Activated CD4-positive, alpha-beta T cell treated with anti-CD3 and anti-CD28 coated beads for 36 hours (primary cell): ENCODE measurements around the gene STRN3. TPM values are rescaled to one million over a fixed set of nuclear protein-coding genes. Genes with fewer than 3 reads are reported as not detected.

Source experiments
- ATAC-seq: fragments of 200-7000 bp; cut with Tn5 transposase; one replicate; pipeline ENCODE4 v1.10.0; 2021; ENCODE audit warnings: mild to moderate bottlenecking, moderate library complexity
- CTCF ChIA-PET: fragments of 350-600 bp; sonication (Branson Sonifier 250); formaldehyde crosslinking; loops from one replicate; lab custom pipeline; 2021; ENCODE audit warnings: antibody characterized with exemption; lab: Charles Lee
- POLR2A ChIA-PET: fragments of 350-600 bp; sonication (Branson Sonifier 250); formaldehyde crosslinking; loops from one replicate; lab custom pipeline; 2021; ENCODE audit warnings: antibody characterized with exemption, inconsistent platforms; lab: Charles Lee
- DNase-seq: peaks from one replicate; pipeline ENCODE4 v3.0.0-alpha.2; 2020
- H3K27ac Mint-ChIP-seq: one replicate; pipeline ENCODE4 v1.8.0; 2021; ENCODE audit warnings: mixed read lengths
- H3K27me3 Mint-ChIP-seq: one replicate; pipeline ENCODE4 v1.8.0; 2021; ENCODE audit warnings: mixed read lengths
- H3K36me3 Mint-ChIP-seq: one replicate; pipeline ENCODE4 v1.8.0; 2021; ENCODE audit warnings: low read depth, mixed read lengths
- H3K4me1 Mint-ChIP-seq: one replicate; pipeline ENCODE4 v1.8.0; 2021; ENCODE audit warnings: mixed read lengths
- H3K4me3 Mint-ChIP-seq: one replicate; pipeline ENCODE4 v1.8.0; 2021; ENCODE audit warnings: mild to moderate bottlenecking, moderate library complexity, mixed read lengths
- H3K9me3 Mint-ChIP-seq: one replicate; pipeline ENCODE4 v1.8.0; 2021; ENCODE audit warnings: low read depth, mixed read lengths
- intact Hi-C, 2 experiments: fragments of 100-400 bp; cut with DNase I in 1 of 2; cut with micrococcal nuclease in 1 of 2; formaldehyde crosslinking; loops; one replicate each; pipeline versions ENCODE4 v1.14.2 to v1.15.1; 2022 to 2024; cut with DNase I, micrococcal nuclease
- total RNA-seq, 2 experiments: library from RNA; stranded (reverse); gene quantifications; one replicate each; pipeline ENCODE4 v1.2.3, GENCODE V29; 2021

The STRN3 gene
- total RNA-seq, 2 experiments from 2014 or later, result 17.9 to 22.5 TPM

DNA sequence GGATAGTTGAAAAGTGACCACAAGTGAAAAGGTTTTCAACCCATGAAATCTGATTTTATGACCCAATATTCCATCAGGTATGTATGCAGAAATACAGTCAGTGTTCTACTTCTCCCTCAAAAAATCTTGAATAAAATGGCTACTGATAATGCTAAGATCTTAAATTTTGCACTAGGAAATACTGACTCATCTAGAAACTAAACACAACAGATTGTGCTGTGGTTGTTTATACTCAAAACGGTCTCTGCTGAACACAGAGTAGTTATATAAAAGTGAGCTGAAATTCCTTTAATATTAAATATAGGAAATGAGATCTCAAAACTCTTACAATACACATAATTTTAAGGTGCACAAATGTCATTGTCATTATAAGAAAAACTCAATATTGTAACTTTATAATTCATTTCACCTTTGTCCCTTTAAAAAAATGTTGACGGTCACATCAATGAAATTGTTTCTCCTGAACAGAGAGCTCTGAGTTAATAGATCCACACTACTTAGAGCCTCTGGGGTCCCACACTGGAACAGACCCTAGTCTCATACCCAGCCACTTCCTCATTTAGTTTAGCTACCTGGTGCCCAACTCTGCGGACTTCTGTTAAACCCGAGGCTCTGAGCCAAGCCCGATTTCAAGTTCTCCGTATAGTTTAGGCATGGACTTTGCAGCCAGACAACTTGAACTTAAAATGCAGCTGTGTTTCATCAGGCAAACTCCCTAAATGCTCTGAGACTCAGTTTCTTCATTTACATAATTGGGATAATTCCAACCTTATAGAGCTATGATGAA is 142.5 kb downstream of the STRN3 start:
- DNase-seq (no peak), ATAC-seq (no peak)
- H3K27me3 Mint-ChIP-seq, result no peaks in the 10 kb centered on the region
- CTCF ChIA-PET, result no interaction called here
- H3K36me3 Mint-ChIP-seq, result no peaks in the 10 kb centered on the region
- H3K27ac Mint-ChIP-seq, result no peak overlapping the region
- H3K4me3 Mint-ChIP-seq, result no peak overlapping the region
- no peaks in the 10 kb centered on the region for H3K9me3 Mint-ChIP-seq
- intact Hi-C loops, result no loop called here
- no peaks in the 10 kb centered on the region for H3K4me1 Mint-ChIP-seq
- POLR2A ChIA-PET, result no interaction called here

DNA sequence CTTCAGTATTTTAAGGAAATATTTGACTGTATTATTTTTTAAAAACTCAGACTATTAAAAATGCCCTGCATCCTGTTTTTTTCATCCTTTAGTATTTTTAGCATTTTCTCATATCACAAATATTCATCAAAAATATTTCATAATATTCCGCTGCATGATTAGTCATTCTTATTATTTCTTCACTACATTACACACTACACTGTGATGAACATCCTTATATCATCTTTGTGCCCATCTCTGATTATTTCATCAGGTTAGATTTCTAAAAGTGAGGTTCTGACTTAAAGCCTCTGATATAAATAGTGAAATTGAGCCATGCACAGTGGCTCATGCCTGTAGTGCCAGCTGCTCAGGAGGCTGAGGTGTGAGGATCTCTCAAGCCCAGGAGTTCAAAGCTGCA is 143.7 kb downstream of the STRN3 start:
- intact Hi-C loops, result no loop called here
- DNase-seq, result no peak
- Mint-ChIP-seq H3K27me3 (peaks cover 4% of the 10 kb centered on the region), H3K4me3 (no peak overlapping the region), H3K9me3 (no peaks in the 10 kb centered on the region), H3K27ac (no peak overlapping the region), H3K4me1 (no peaks in the 10 kb centered on the region), H3K36me3 (no peaks in the 10 kb centered on the region)
- ChIA-PET POLR2A (no interaction called here), CTCF (interaction anchor here (1.4 kb wide), 1 partner anchor 23 kb away, joined by 4 read pairs; no protein-coding TSS in a partner anchor)
- no peak for ATAC-seq

GRCh38 chr14:30876692-30877091 is 149.5 kb downstream of the STRN3 start:
- ATAC-seq (no peak), DNase-seq (no peak)
- ChIA-PET POLR2A (no interaction called here), CTCF (no interaction called here)
- Mint-ChIP-seq H3K27me3 (peaks cover 36% of the 10 kb centered on the region), H3K4me1 (peaks cover 11% of the 10 kb centered on the region), H3K9me3 (no peaks in the 10 kb centered on the region), H3K4me3 (no peak overlapping the region), H3K27ac (no peak overlapping the region), H3K36me3 (no peaks in the 10 kb centered on the region)
- intact Hi-C loops, result no loop called here

DNA sequence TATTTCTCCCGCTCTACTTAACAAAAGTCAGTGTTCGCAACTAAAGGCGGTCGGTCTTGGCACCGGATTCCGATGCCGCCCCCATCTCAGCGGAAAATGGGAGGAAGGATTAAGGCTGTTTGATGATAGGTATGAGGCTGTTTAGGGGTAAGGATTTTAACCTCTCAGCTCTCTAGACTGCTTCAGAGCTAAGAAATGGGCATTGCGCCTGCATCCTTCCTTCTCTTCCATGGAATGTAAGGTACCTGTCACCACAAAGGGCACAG is 150.5 kb downstream of the STRN3 start:
- no peak overlapping the region for H3K27ac Mint-ChIP-seq
- peaks cover 40% of the 10 kb centered on the region for H3K27me3 Mint-ChIP-seq
- peak overlapping the region; percentile 24 for H3K4me3 Mint-ChIP-seq
- CTCF ChIA-PET, result interaction anchor here (0.7 to 1.4 kb wide), 2 partner anchors 9 to 1649 kb away, joined by 3 to 4 read pairs; no protein-coding TSS in a partner anchor
- ATAC-seq (no peak), DNase-seq (no peak)
- POLR2A ChIA-PET, result no interaction called here
- no peaks in the 10 kb centered on the region for H3K36me3 Mint-ChIP-seq
- intact Hi-C loops, result no loop called here
- no peaks in the 10 kb centered on the region for H3K9me3 Mint-ChIP-seq
- H3K4me1 Mint-ChIP-seq, result peaks cover 11% of the 10 kb centered on the region

DNA sequence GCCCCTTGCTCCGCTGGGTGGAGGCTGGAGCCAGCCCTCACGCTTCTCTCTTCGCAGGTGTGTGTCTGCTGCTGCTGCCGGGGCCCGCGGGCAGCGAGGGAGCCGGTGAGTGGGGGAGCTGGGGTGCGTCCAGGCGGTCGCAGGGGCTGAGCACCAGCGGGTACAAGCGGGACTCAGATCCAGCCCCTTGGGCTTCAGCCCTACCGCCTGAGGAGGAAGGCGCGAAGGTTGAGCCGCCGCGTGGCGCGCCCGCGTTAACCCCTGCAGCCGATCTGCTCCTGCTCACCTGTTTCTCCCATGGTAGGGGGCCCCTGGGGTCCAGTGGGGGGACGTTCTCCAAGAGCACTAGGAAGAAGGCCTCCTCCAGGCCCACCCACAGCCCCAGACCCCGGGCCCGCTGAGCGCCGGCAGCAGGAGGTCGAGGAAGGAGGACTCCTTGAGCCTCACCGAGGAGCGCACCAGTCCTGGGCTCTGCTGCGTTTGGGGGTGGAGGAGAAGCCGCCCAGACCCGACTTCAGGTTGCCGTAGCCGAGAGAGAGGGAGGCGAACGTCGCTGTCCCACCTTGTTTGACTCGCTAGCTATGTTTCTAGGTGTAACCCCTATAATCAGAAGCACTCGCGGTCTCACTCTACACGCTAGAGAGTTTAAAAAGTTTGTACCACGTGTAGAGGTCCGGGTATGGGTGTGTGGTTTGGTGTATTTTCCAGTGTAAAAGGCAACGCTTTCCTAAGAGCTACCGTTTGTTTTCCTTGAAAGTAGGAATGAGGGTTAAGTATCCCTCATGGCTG is 151.0 kb downstream of the STRN3 start:
- H3K36me3 Mint-ChIP-seq, result no peaks in the 10 kb centered on the region
- intact Hi-C loops, result loop anchor here in 1 of 2 experiments (1.0 kb wide), 1 partner anchor 207 kb away; no protein-coding TSS in a partner anchor
- CTCF ChIA-PET, result interaction anchor here (0.5 to 1.4 kb wide), 3 partner anchors 9 to 1649 kb away, joined by 3 to 4 read pairs (median 3); no protein-coding TSS in a partner anchor
- DNase-seq (peak; percentile 26), ATAC-seq (peak; percentile 31)
- H3K4me1 Mint-ChIP-seq, result peaks cover 11% of the 10 kb centered on the region
- no peak overlapping the region for H3K27ac Mint-ChIP-seq
- POLR2A ChIA-PET, result interaction anchor here (0.5 kb wide), 1 partner anchor 1203 kb away, joined by 3 read pairs; no protein-coding TSS in a partner anchor
- H3K9me3 Mint-ChIP-seq, result no peaks in the 10 kb centered on the region
- peaks cover 40% of the 10 kb centered on the region for H3K27me3 Mint-ChIP-seq
- peak overlapping the region; percentile 66 for H3K4me3 Mint-ChIP-seq

GRCh38 chr14:30874120-30874998 is 151.8 kb downstream of the STRN3 start, which contains the start of gene COCH:
COCH (plus strand) TSS chr14:30874559; CDS start chr14:30874939, 380 bp downstream.
- Mint-ChIP-seq H3K9me3 (no peaks in the 10 kb centered on the region), H3K27ac (no peak within 1 kb of the TSS), H3K27me3 (peaks cover 42% of the 10 kb centered on the region), H3K4me1 (peaks cover 11% of the 10 kb centered on the region), H3K4me3 (peak within 1 kb of the TSS; percentile 66), H3K36me3 (no peaks in the 10 kb centered on the region)
- ChIA-PET POLR2A (interaction anchor here (0.6 kb wide), 2 partner anchors 27 to 321 kb away, joined by 3 to 5 read pairs; no protein-coding TSS in a partner anchor), CTCF (interaction anchor here (0.7 kb wide), 2 partner anchors 59 to 126 kb away, joined by 3 read pairs; no protein-coding TSS in a partner anchor)
- DNase-seq, result peak; percentile 51
- intact Hi-C loops, result loop anchor here in 1 of 2 experiments (1.0 kb wide), 1 partner anchor 208 kb away; no protein-coding TSS in a partner anchor
- peak; percentile 70 for ATAC-seq

- Mint-ChIP-seq H3K4me1 (peaks cover 11% of the 10 kb centered on the region), H3K4me3 (peak overlapping the region; percentile 51), H3K27me3 (peaks cover 46% of the 10 kb centered on the region), H3K9me3 (no peaks in the 10 kb centered on the region), H3K36me3 (no peaks in the 10 kb centered on the region), H3K27ac (no peak overlapping the region)
- ChIA-PET POLR2A (interaction anchor here (0.6 kb wide), 2 partner anchors 28 to 322 kb away, joined by 3 to 5 read pairs; no protein-coding TSS in a partner anchor), CTCF (interaction anchor here (0.7 kb wide), 1 partner anchor 58 kb away, joined by 3 read pairs; no protein-coding TSS in a partner anchor)
- DNase-seq (no peak), ATAC-seq (no peak)
- intact Hi-C loops, result loop anchor here in 1 of 2 experiments (1.0 kb wide), 1 partner anchor 209 kb away; no protein-coding TSS in a partner anchor
Observed at GRCh38 chr14:30873308-30874119, 152.7 kb downstream of the STRN3 start.

GRCh38 chr14:30872602-30873001 is 153.6 kb downstream of the STRN3 start:
- no peak overlapping the region for H3K27ac Mint-ChIP-seq
- POLR2A ChIA-PET, result no interaction called here
- no peaks in the 10 kb centered on the region for H3K9me3 Mint-ChIP-seq
- H3K4me1 Mint-ChIP-seq, result peaks cover 11% of the 10 kb centered on the region
- intact Hi-C loops, result no loop called here
- H3K27me3 Mint-ChIP-seq, result peaks cover 43% of the 10 kb centered on the region
- H3K36me3 Mint-ChIP-seq, result no peaks in the 10 kb centered on the region
- CTCF ChIA-PET, result no interaction called here
- ATAC-seq, result no peak
- DNase-seq, result no peak
- H3K4me3 Mint-ChIP-seq, result no peak overlapping the region

DNA sequence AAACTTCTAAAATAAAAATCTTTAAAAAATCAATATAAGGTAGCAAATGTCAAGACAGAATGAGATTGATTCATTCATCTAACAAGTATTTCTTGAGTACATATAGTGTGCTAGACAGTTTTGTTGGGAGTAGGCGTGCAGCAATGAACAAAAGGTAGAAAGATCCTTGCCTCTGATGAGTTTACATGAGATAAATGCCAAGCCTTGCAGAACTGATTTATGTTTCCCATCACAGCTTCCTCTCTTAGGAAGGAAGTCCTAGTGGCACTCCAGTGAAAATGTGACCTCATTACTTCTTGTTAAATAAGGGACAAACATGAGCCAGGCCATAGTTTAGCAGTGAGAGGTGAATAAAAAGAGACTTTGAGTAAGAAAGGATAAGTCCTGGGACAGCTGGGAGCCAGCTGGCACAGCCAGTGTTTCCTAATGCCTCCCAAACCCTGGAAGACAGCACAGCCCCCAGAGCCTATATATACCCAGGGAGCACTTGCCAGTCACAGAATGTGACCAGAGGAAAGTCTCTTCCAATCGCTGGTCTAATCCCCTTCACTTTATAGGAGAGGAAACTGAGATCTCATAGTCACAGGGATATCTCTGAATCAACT is 156.5 kb downstream of the STRN3 start:
- Mint-ChIP-seq H3K36me3 (no peaks in the 10 kb centered on the region), H3K27ac (no peak overlapping the region), H3K4me3 (no peak overlapping the region), H3K9me3 (no peaks in the 10 kb centered on the region), H3K27me3 (peaks cover 26% of the 10 kb centered on the region), H3K4me1 (peaks cover 3% of the 10 kb centered on the region)
- intact Hi-C loops, result no loop called here
- POLR2A ChIA-PET, result no interaction called here
- DNase-seq, result no peak
- CTCF ChIA-PET, result no interaction called here
- no peak for ATAC-seq

DNA sequence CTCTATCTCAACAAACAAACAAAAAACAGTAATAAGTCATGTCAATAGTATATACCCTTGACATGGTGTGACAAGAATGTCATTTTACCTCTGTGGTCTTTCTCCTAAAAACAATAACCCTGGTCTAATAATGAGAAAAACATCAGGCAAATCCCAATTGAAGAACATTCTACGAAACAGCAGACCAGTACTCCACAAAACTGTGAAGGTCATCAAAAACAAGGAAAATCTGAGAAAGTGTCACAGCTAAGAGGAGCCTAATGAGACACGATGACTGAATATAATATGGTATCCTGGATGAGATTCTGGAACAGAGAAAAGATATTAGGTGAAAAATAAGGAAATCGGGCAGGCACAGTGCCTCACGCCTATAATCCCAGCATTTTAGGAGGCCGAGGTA is 157.4 kb downstream of the STRN3 start:
- H3K36me3 Mint-ChIP-seq, result no peaks in the 10 kb centered on the region
- no peak for DNase-seq
- POLR2A ChIA-PET, result no interaction called here
- H3K9me3 Mint-ChIP-seq, result no peaks in the 10 kb centered on the region
- intact Hi-C loops, result no loop called here
- H3K27me3 Mint-ChIP-seq, result peaks cover 28% of the 10 kb centered on the region
- H3K4me3 Mint-ChIP-seq, result no peak overlapping the region
- no peak overlapping the region for H3K27ac Mint-ChIP-seq
- CTCF ChIA-PET, result no interaction called here
- no peak for ATAC-seq
- peaks cover 2% of the 10 kb centered on the region for H3K4me1 Mint-ChIP-seq
